Measurements from ENCODE around the gene PARD3B.

Gene PARD3B

DNA sequence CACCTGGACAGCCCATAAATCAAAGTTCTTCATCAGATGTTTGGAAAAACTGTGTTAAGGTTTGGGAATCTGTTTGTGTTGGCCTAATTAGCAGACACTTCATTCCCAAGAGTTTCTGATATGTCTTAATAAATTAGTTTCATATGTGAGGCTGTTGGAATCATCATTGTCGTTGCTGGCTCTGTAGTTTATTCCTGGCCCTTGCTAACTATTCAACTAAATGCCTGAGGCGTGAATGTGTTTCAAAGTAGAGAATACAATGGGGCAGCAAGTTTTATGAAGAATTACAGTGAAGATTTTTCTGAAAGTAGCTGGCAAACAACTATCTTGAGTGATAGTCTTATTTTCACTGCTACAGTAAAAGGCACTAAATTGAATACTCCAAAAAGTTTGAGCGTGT, 141.1 kb downstream of the PARD3B start:
- intact Hi-C loops (cut with DNase I) = no loop called here
- no peak for DNase-seq

DNA sequence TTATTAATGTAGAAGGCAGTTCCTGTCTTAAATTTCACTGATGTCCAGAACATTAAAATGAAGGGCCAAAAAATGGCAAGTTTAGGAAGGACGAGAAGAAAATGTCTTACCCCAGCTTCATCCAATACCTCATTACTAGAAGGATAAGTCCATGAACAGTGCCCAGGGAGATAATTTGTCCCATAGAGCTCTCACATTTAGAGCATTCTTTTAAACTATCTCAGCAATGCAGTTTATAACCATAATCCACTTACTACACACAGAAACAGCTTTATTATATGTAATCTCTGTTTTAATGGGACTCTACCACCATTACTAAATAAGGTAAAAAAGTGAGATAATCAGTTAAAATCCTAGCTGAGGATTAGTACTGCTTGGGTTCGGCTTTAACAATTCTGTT, 142.5 kb downstream of the PARD3B start:
- intact Hi-C loops (cut with DNase I) = no loop called here
- no peak for DNase-seq

DNA sequence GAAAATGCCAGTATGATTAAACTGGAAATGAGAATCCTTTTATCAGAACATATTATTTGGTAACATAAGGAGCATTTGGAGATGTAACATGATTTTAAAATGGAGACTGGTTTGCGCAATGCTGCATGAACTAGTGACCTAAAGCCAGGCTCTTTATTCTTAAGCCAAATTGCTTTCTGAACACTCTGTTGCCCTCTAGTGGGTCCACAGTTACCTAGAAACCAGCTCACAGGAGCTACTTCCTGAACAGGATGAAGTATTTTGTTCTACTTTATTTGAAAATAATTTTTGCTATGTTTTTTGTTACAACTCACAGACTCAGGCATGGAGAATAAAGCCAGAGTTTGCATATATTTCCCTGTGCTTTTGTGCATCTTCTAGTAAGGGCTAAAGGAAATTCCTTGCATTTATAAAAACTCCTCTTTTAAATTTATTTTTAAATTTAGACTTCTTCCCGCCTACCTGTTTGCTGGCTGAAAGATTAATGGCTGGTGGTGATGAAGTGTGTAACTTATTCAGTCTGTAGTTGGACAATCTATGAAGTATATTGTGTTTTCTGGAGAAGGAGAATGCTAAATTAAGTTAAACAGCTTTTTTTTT, 146.7 kb downstream of the PARD3B start:
- intact Hi-C loops (cut with DNase I) = loop anchor here (2.0 to 10.0 kb wide), 3 partner anchors 367 to 540 kb away; no protein-coding TSS in a partner anchor
- peak in 1 of 10 donors; percentile 16 for DNase-seq

DNA sequence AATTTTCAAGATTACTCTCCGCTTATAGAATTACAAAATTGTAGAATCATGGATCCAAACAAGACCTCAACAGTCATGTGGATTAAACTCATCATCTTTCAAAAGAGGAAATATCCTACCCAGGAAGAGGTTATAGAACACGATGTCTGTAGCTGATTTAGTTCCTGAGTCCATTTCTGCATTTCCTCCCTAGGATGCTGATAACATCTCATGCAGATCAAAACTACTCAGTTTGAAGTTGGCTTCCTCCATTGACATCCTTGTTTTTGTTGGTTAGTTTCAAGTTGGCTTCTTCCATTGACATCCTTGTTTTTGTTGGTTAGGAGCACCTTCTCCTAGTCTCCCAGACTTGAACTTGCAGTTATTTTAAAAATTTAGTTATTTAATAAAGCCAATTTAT, 147.5 kb downstream of the PARD3B start:
- no peak for DNase-seq
- intact Hi-C loops (cut with DNase I) = loop anchor here (2.0 to 10.0 kb wide), 3 partner anchors 368 to 540 kb away; no protein-coding TSS in a partner anchor

DNA sequence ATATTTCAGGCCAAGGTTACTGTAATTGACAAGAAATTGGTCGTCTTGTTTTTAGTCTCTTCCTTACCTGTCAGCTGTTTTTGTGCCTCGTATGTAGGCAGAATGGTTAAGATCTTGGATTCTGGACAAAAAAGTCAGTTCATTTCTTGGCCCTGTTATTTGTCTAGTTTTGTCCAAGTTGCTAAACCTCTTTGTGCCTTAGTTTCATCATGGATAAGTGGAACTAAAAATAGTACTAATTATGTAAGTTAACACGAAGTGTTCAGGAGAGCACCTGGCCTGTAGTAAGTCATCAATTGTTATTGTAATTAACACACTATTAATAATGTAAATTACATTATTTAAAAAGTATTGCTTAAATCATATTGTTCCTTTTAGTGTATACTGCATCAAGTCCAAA, 148.0 kb downstream of the PARD3B start:
- no peak for DNase-seq
- intact Hi-C loops (cut with DNase I) = loop anchor here (2.0 to 10.0 kb wide), 3 partner anchors 368 to 541 kb away; no protein-coding TSS in a partner anchor

DNA sequence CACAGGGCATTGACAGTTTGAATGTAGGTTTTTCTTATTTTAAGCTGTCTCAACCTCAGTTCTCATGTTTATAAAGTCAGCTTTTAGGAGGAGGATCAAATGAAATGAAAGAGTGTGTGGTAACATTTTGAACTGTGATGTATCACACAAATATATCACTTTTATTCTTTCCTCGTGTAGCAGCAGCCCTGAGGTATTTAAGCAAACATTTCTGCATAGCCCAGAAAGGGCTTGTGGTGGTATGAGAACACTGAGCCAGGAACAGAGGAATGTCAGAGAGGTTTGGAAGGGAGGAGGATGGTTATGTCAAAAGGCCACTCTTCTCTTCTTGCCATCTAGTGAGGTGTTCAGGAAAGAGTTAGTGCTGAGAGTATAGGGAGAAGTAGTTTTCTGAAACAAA, 150.2 kb downstream of the PARD3B start:
- DNase-seq = no peak
- intact Hi-C loops (cut with DNase I) = loop anchor here (10.0 kb wide), 1 partner anchor 431 kb away; no protein-coding TSS in a partner anchor

DNA sequence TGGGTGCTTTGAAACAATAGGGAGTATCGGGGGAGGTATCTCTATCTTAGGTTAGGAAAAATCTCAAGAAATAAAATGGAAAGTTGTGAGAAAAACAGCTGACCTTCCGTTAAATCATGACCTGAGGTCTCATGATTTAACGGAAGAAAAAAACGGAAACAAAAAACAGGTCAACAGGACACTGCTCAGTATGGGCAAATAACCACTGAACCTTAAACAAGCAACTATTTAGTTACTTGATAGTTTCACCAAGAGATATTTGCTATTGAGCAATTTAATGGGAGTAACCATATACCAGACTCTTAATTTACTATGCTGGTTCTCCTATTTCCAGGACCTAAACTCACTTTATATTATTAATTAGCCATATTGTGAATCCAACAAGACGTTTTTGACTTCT, 150.8 kb downstream of the PARD3B start:
- intact Hi-C loops (cut with DNase I) = loop anchor here (10.0 kb wide), 1 partner anchor 431 kb away; no protein-coding TSS in a partner anchor
- DNase-seq = no peak

DNA sequence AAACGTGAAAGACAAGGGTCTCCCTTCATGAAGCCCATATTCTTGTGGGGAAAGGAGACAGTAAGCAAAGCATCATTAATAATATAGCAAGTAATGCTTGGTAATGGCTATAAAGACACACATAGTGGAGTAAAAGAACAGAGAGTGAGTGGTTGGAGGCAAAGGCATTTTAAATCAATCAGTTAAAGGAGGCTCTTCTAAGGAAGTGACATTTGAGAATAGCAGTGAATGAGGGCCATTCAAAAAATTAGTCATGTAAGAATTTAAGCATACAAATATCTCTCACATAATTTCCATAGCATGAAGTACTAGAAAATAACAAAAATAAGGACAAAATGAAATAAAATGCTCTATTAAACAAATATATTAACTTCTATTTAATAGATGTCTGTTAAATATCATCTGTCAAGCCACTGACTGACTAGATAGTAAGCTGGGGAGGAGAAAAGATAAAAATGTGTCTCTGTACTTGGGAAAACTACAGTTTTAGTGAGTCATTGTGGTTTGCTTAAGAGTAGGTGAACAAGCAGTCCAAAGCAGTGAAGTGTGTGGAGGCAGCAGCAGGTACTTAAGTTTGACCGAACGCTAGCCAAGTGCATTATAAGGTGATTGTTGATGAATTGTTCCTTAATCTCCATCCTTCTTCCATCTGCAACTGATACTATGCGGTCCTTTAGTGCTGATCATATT, 160.1 kb downstream of the PARD3B start:
- intact Hi-C loops (cut with DNase I) = no loop called here

DNA sequence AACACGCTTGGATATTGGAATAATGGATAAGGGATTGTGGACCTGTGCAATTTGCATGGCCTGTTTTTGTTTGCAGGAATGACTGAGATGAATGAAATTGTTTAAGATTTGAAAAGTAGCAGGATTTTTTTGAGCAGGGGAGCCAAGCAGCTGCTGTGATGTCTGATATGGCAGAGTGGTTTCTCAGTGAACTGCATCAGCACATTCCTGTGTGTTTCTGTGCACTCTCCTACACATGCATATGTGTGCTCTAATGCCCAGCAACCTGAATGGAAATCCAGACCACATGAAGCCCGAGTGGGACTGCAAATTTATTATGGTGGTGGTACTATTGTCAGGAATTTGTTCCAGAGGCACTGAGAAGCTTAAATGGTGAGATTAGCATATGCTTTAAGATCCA, 161.7 kb downstream of the PARD3B start:
- intact Hi-C loops (cut with DNase I) = no loop called here
- no peak for DNase-seq

More for the DNA sequence above, 160.1 kb downstream of the PARD3B start:
- no peak for DNase-seq

DNA sequence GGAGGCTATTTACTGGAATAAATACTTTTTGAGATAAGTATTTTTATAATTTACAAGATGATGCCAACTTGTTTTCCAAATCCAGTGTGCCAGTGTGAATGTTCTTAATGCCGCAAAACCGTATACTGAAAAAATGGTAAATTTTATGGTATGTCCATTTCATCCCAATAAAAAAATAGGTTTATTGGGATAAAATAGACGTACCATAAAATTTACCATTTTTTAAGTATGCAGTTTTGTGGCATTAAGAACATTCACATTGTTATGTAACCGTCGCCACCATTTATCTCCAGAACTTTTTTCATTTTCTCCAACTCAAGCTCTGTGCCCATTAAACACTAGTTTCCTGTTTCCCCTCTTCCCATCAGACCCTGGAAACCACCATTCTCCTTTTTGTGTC, 167.9 kb downstream of the PARD3B start:
- DNase-seq = no peak

DNA sequence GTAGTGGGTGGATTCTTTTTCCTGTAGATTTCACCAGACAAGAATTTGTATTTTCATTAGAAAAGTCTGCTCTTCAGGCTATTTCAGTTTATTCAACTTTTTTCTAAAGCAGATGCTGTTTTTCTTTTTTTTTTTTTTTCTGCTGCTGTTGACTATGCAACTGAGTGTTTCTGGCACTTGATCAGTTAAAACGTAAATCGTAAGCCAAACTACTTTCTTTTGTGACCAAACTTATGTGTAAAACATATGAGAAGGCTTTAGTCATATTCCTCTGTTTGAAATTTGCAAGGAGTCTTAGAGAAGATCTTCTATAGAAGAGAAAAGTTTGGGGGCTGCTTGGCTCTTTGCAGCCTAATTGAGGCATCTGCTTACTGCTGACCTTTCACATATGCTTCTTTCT, 170.1 kb downstream of the PARD3B start:
- intact Hi-C loops (cut with DNase I) = no loop called here
- DNase-seq = no peak

More for the DNA sequence above, 167.9 kb downstream of the PARD3B start:
- intact Hi-C loops (cut with DNase I) = no loop called here

DNA sequence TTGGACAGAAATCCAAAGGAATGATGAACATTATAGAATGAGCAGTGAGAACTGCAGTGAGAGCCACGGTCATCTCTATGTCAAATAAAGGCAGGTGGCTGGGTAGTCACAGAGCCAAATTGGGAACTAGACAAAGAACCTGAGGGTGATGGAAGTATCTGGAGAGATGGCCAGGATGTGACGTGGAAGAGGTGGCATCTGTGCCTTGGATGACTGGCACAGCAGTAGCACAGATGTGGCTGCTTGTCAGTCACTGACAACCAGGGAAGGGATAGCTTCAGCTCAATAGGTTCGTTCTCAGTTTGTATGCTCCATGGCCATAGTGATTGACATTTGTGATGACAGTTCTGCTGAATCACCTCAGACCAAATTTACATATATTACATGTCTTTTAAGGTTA, 172.3 kb downstream of the PARD3B start:
- intact Hi-C loops (cut with DNase I) = no loop called here
- no peak for DNase-seq

DNA sequence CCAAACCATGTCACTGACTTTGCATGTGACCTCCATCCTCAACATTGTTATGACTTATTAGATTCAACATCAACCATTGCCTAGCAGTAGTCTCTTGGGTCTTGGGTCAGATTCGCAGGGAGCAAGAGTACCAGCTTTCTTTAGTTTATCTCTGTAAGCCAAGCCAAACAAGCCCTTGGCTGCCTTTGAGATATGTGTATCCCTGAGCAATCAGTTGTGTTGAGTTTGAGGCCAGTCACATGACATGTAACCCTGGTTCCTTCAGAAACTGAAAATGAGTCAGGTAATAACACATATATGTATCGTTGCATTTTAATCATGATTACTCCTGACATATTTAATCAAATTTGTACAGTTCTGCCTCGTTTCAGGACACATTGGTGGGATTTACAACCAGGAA, 173.3 kb downstream of the PARD3B start:
- intact Hi-C loops (cut with DNase I) = no loop called here

DNA sequence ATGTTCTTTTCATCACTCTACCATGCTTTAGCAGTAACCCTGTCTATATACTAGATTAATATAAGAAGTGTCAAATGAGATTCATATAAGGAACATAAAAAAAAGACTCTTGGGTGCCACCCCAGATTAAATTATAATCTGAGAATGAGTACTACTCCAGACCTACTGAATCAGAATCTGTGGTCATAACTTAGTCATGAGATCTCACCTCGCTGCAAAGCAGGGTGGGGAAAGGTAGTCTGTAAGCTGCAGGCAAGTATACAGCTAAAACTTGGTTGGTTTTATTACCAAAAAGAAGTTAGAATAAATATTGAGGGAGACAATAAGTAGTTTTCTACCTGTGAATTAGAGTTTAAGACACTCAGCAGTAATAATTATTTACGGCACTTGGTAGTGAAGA, 175.6 kb downstream of the PARD3B start:
- DNase-seq = no peak
- intact Hi-C loops (cut with DNase I) = no loop called here

More for the DNA sequence above, 173.3 kb downstream of the PARD3B start:
- no peak for DNase-seq

DNA sequence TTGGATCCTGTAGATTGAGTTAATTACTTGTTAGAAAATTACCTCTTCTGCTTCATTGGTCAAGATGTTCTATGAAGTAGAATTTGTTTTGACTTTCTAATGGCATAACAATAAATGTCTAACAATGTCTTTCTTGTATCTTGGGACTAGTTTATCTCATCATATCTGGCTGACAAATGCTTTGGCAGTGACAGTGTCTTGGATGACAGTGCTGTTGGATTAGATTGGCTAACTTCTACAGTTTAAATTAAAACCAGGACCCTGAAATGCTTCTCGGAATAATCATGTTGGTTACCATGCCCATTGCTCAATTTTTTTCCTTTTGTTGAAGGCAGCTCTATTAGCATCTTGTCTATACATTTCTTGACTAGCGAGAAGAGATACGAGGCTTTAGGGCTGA, 176.9 kb downstream of the PARD3B start:
- no peak for DNase-seq
- intact Hi-C loops (cut with DNase I) = no loop called here

DNA sequence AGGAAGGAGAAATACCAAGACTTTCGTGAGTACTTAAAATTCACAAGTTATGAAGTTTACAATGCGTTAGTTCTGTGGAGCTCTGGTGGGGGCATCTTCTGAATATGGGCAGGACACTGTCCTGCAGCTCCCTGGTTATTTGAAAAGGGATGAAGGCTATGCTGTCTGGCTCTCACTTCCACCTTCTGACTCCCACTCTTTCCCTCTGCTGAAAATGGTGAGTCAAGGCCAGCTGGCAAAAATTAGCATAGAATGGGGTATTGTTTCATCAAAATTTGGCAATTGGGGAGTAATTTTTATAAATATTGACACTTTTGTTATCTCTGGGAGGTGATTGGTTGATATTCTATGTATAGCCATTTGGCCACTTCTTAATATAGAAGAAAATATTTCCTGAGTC, 177.4 kb downstream of the PARD3B start:
- no peak for DNase-seq
- intact Hi-C loops (cut with DNase I) = no loop called here

DNA sequence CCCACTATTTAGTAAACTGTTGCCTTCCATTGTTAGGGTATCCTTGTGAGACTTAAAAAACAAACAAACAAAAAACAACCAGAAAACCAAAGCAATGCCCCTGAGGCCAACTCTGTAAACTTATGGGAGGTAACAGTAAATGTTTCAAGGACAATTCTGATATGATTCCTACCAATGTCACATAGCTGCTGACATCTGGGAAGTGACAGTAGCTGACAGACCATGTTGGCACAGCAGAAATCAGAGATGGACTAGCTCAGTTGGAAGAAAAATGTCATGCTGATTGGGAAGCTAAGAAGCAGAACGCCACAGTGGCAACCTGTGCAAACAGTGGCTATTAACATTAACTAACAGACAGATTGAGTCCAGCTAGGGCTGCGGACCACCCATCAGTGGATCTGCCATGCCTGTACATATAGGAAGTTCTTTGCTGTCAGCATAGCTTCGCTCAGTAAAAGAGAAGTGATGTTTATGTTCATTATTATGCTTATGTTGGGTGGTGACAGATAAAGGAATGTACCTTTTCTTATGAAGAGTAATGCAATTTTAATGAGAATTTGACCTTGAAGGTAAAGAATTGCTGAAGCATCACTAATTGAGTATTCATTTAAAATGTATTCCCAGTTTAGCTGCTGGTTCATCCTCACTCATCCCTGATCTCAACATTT, 180.6 kb downstream of the PARD3B start:
- intact Hi-C loops (cut with DNase I) = no loop called here
- no peak for DNase-seq

DNA sequence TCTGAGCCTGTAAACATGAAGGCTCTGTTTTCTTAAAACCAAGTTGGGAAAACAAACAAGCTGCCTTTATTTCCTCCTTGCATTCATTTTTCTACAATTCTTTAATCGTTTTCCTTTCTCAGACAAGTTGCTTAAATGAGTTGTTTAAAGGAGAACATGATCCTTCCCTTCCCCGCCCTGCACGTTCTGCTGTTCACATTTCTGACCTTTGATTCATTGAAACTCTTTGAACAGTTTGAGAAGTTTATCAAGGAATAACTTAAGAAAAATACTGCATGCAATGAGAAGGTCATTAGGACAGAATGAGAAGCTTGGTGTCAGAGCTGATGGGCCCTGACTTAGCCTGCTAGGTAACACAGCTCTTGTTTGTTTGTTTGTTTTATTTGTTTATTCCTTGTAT, 181.6 kb downstream of the PARD3B start:
- no peak for DNase-seq
- intact Hi-C loops (cut with DNase I) = no loop called here

DNA sequence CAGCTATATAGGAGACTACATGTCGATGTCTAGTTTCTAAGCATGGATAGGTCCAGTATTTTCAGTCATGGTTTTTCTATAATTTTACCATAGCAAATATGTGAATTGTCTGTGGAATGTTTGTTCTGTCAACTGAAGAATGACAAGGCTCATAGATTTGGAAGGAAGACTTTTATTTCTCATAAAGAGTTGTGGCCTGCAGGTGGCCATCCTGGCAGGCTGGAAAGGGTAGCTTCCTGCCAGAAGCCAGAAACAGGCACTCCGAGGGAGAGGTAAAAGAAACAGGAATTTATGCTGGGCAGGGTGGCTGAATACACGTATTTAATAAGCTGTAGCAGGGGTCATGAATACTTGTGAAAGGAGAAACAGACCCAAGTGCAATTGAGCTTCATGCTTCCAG, 182.1 kb downstream of the PARD3B start:
- DNase-seq = no peak
- intact Hi-C loops (cut with DNase I) = no loop called here

DNA sequence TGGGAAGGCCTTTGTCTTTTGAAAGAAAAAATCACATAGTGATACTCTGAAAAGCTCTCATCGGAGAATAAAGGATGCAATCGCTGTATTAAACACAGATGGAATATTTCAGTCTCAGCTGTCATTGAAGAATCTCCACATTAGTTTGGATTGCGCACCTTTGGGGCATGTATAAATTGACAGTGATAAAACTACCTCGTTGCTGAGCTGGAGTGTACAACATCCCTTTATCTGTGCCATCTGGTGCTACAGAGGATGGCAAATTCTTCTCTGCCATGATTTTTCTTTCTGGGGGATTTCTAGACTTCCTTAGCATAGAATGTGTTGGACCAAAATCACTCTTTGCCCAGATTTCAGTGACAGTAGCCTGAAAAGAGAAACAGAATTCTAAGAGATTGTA, 185.3 kb downstream of the PARD3B start:
- no peak for DNase-seq
- intact Hi-C loops (cut with DNase I) = no loop called here

DNA sequence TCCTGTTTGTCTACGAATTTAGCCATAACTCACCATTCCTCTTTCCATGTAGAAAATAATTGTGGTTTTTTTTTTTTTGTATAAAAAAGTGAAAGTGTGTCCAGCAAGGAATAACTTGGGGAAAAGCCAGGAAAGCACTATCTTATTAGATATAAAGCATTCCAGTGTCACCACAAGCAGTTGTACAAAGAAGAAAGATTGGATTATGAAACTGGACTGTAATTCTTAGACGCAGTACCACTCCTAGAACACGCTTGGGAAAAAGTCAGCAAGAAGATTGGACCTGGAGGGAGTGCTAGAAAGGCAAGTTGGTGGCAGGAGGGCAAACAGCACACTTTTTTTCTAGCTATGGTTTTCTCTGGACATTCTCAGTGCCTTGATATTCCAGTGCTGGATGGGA, 186.7 kb downstream of the PARD3B start:
- DNase-seq = no peak
- intact Hi-C loops (cut with DNase I) = no loop called here

DNA sequence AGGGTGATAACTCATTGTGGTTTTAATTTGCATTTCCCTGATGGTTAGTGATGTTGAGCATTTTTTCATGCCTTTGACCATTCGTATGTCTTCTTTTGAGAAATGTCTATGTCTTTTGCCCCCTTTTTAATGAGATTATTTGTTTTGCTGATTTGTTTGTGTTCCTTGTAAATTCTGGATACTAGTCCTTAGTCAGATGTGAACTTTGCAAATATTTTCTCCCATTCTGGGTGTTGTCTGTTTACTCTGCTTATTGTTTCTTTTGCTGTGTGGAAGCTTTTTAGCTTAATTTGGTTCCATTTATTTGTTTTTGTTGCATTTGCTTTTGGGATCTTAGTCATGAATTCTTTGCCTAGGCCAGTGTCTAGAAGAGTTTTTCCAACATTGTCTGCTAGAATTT, 192.0 kb downstream of the PARD3B start:
- intact Hi-C loops (cut with DNase I) = no loop called here
- DNase-seq = no peak

Measured in posterior cingulate gyrus (tissue), 11 donors.